Measurements from ENCODE around the gene LDLRAD4.
"Not testable (repeated sequence)": the region's sequence is repeated elsewhere in the genome, so short reads cannot be mapped to it uniquely, and the experiment has no call there.

Gene LDLRAD4

DNA sequence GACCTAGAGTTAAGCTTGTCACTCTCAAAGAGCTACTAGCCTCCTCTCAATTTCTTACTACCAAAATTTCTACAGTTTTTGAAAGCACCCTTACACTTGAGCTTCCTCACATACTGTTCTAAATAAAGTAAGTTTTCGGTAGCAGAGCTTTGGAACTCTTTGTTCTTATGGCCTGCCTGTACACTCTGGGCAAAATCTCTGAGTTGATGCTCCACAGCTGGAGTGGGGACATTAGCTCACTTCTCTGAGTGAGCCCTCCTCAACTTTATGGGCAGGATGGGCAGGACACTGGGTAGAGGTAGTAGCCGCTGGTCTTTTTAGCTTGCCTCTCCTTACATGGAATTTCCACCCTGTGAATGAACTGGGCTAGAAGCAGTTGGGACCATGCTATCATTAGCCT is 380.0 kb downstream of the LDLRAD4 start:
- DNase-seq (ENCODE audit: low read depth): no peak

DNA sequence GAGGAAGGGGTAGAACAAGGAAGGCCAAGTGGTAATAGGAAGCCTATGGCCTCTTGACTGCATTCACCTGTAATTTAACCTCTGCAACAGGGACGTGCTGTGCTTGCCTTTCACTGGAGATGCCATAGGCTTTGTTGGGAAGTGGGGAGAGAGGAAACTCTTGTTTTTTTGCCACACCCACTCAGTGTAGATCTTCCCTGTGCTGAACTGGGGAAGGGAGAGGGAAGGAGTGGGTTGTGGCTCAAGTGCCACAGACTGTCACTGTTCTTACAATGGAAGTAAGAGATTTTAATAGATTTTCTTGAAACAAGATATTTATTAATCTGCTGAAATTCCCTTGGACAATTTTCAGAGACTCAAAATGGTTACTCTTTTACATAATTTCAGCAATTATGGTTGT is 380.5 kb downstream of the LDLRAD4 start:
- DNase-seq (ENCODE audit: low read depth): no peak

DNA sequence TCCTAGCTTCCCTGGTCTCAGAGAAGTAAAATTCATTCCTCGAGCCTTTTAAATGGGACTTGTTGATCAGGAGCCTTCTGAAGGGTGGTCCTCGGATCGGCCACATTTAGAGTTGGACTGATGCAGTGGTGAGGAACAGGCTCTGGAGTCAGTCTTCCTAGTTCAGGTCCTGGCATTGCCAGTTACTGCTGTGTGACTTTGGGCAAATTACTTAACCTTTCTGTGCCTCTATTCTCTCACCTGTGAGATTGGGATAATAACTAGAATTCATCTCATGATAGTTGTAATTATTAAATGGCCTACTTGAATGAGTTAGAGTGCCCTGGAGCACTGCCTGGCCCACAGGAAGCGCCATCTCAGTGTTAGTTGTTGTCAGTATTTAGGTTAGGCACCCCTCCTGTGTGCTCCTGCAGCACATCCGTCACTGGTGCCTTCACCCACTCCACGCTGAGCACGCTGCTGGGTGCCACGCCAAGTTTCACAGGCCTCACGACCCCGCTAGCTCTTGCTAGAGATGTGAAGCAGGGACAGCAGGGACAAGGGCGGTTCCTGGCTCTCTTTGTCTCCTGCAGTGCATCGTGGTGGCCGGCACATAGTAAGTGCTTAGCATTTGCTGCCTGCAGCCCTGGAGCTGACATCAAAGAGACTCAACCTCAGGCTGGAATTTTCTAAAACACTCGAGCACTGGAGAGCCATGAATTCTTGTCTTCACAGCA is 384.9 kb downstream of the LDLRAD4 start:
- no peak for DNase-seq (ENCODE audit: low read depth)

DNA sequence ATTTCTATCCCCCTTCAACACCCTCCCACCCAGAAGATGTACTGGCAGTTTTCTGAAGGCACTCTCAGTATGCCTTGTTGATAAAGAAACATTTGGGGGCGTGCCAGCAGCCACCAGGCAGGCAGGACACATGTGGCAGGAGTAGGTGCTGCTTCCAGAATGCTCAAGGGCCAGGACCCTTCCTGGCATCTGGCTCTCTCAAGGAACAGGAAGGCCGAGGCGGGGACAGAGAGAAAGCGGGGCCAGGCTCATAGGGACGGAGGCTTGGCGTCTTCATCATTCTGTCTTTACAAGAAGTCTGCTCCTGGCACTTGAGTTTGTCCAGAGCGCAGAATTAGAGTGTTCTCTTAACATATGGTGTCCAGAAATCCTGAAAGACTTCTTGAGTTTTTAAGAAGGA is 386.2 kb downstream of the LDLRAD4 start:
- no peak for DNase-seq (ENCODE audit: low read depth)

DNA sequence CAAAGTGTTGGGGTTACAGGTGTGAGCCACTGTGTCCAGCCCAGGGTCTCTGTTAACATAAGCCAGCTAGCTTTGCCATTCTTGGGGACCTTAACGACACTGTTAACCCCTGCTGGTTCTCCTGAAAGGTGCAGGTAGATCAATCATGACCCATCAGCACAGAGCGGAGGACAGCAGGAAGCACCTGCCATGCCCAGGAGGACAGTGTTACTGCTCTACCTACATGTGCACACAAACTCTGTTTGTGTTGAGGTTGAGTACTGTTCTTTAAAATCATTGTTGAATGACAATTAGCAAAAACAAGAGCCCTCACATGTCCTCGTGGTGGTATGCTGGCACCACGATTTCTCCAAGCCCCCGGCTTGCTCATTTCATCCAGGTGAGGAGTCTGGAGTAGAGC is 386.9 kb downstream of the LDLRAD4 start:
- no peak for DNase-seq (ENCODE audit: low read depth)

DNA sequence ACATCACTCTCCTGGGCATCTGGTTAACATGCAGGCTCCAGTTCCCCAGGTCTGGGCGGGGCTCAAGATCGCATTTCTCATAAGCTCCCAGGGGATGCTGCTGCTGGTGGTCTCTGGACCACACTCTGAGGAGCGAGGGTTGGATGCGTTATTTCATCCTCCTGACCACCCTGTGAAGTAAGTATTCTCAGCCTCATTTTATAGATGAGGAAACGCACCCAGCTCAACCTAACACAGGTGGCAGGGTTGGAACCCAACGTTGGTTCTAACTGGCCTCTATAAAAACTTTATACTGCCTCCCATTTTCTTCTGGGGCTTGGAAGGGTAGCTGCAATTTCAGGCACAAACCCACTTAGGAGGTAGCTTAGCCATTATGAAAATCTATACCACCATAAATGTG is 387.3 kb downstream of the LDLRAD4 start:
- no peak for DNase-seq (ENCODE audit: low read depth)

DNA sequence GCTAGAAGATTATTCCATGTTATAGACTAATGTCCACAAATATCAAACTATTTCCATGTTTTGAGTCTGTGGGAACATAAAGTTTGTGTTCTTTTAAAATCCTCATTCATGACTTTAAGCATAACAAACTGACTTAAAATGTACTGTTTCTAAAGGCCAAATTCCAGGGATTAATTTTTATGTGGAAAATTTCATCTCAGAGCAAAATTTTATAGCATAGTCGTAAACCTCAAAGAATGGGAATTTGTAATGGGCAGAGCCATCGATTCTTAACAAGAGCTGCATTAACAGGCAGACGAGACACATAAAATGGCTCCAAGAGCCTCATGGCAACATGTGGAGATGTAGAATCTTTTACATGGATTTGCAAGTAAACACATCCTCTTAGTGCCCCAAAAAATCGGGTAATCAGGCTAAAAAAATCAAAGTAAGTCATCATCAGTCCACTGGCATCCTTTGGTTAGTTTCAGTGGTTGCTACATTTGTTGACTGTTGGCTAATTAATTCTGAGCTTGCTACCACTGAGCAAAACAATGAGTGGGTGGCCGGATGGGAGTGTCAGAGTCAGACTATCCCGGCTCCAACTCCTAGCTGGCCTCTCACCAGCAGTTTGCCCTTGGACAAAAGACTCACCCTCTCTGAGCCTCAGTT is 388.2 kb downstream of the LDLRAD4 start:
- DNase-seq (ENCODE audit: low read depth): no peak

DNA sequence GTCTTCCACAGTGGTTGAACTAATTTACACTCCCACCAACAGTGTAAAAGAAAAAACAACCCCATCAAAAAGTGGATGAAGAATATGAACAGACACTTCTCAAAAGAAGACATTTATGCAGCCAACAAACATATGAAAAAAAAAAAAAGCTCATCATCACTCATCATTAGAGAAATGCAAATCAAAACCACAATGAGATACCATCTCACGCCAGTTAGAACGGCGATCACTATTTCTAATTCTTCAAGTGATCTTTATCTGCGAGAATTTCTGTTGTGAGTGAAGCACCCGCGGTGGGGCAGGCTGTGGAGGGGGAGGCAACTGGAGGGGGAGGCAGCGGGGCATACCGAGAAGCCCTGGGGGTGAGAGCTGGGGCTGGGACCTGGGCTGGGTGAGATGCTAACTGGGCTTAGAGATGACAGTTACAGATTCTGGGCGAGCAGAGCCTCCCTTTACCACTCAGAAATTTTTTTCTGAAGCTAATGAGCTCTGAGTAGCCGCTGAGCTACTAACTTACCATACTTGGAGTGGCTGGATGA is 389.5 kb downstream of the LDLRAD4 start:
- not testable (repeated sequence) for DNase-seq (ENCODE audit: low read depth)

DNA sequence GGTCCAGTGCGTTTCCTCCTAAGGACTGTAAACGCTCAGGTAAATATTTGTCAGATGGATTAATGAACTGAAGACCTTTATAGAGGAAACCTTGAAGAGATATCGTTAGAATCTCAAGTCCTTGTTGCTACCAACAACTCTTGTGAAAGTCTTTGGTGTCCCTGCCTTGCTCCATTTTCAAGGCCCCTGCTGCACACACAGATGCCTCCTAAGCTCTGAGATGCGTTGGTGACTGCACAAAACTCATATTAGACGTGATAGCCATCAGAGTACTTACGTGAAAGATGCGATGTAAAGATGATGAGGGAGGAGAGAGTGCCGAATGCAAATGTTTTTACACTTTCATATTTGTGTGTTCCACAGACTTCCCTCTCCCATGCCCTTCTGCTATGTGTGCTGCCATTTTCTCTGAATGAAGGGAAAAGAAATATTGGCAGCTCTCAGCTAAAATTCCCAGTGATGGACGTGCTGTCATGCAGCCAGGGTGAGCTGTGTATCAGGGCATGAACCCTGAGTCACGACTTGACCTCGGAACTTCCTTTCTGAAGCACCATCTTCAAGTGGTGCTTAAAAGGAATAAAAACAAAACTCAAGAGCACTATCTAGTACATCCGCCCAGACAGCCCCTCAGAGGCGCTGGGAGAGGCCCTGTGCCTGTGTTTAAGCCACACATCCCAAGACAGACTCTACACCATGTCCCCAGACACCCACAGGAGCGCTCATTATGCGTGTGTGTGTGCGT is 390.4 kb downstream of the LDLRAD4 start:
- DNase-seq (ENCODE audit: low read depth): no peak

DNA sequence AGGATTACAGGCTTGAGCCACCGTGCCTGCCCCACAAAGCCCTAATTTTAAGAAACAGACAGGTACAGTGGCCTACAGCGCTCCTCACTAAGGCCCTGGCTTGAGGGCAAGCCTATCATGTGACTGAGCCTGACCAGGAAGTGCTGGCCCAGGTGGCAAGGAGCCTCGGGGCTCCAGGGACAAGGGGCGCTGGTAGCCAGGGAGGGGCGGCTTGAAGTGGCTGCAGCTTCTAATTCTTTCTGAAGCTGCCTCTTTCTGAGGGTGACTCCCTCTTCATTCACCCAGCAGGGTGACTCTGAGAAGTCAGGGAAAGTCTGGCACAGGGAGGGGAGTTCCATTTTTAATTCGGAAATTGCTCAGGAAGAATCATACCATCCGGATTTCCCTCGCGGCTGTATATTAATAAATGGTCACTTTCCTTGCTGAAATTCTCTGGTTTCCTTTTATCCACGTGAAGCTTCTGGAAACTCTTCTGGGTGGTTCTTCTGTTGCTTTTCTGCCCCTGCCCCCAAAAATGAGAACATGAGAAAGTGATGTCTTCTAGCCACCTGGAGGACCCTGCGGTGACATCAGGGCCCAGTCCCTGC is 392.1 kb downstream of the LDLRAD4 start:
- DNase-seq (ENCODE audit: low read depth): no peak

DNA sequence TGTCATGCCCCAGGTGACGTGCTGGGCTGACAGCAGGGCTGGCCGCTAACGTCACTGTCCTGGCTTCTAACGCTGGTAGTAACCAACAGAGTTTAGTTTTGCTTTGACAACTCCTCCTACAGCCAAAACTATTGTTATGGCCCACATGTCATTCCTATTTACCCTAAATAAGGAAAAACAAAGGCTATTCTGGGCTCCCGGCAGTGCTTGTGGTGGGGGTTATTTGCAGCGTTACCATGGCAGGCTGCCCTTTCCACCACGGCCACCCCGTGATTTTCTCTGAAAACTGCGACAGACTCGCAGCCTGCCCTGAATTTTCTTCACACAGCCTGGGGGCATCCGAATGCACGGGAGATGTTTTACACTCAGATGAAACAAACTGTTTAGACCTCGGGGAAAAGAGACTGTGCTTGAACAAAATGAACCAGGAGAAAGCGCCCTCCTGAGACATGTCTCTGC is 392.6 kb downstream of the LDLRAD4 start:
- DNase-seq (ENCODE audit: low read depth): no peak

DNA sequence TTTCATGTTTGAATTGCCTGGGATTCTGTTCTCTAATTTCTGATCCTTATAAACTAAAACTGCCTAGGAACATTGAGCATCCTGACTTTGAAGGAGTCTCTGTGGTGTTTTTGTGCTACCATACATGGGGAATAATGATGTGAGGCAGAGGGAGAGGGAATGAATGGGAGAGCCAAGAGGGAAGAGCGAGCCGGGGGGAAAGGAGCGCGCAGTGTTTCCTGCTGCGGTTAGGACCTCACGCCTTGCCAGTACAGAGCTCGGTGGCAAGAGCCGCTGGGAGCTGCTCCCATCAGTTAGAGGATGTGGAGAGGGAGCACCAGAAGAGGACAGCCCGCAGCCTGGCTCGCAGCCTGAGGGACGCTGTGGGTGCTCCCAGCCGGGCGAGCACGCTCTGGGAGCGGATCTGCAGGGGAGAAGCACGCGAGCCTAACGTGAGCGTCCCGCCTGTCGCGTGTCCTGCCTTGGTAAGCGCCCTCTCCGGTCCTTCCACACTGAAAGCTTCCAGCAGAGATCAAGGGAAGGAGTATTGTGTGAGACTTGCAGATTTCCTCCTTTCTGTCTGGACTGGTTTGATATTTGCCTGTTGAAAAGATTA is 393.1 kb downstream of the LDLRAD4 start:
- DNase-seq (ENCODE audit: low read depth): no peak

DNA sequence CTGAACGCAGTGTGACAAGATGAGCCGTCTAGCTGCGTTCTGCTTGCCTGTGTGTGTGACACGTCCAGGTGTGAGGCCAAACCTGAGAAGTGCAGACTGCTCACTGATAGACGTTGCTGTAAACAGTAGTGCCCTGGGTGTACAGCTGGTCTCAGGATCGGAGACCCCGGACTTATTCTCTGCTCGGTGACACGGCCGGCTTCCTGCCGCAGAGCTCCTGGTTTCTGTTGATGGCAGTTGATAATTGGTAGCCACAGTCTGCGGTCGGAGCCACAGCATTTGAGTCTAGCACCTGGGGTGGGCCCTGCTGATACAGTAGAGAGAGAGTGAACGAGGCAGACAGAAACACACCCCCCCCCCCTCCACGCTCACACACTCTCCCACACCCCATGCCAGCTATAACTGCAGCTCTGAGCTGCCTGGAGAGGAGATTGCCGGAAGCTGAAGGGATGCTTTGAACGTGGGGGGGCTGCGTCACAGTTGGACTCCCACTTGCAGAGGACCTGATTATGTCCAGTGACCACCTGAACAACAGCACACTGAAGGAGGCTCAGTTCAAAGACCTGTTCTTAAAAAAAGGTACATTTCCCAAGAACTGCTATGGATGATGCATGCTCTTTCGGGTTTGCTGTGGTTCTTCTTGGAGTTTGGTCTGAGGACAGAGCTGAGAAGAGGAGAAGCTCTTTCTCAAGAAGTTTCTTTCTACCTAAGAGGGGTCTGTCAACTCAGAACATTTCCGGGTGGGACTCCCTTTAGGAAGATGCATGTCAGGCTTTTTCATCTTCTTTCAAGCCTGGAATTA is 393.8 kb downstream of the LDLRAD4 start:
- DNase-seq (ENCODE audit: low read depth): peak; percentile 62

DNA sequence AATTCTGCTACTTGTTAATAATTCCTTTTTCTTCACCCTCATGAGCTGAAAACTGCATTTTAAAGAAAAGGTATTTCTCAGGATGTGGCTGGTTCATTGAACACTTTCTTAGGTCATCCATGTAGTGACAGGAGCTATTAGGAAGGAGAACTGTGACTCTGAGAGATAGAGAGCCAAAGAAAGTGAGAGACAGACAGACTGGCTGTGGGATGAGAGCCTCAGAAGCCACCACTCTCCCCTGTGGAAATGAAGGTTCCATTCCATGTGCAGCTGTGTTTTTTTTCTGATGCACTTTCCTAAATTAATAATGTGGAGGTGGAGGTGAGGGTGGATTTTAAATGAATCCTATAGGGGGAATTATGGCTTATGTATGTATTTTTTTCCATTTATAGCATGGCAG is 394.5 kb downstream of the LDLRAD4 start:
- no peak for DNase-seq (ENCODE audit: low read depth)

DNA sequence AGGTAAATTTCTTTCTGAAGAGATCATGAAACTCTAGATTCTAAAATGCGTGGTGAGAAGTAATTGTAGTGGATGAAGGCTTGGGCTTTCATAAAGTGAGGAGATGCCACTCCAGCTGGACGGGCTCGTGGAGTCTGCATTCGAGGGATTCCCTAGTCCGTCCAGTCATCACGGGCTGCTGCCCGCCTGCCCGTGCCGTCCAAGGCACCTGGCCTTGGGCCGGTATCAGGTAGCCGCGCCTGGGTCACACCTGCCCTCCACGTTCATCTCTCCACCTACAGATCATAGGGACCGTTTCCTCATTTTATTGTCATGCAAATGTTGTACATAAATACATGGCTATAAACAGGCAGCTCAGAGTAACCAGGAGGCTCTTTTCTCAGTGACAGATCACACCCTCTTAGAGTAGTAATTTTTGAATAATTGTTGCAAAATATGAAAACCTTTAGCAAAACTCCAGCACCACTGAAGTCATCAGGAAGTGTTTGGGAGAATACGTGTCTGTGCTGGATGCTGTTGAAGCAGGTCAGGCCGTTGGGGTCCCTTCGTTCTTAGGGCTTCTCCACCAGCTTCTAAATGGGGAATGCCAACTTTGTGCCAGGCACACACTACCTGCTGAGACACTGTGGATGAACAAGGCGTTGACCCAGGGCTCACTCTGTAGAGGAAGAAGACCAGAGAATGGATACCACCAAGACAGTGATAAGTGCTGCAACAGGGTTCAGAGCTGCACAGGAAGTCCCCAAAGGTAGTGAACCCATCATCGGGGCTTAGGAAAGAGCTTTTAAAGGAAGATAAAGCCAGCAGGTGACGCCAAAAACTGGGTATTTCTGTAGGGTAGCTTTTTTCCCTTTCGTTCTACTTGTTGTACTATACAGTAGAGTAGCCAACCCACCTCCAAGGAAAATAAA is 395.3 kb downstream of the LDLRAD4 start:
- DNase-seq (ENCODE audit: low read depth): no peak

DNA sequence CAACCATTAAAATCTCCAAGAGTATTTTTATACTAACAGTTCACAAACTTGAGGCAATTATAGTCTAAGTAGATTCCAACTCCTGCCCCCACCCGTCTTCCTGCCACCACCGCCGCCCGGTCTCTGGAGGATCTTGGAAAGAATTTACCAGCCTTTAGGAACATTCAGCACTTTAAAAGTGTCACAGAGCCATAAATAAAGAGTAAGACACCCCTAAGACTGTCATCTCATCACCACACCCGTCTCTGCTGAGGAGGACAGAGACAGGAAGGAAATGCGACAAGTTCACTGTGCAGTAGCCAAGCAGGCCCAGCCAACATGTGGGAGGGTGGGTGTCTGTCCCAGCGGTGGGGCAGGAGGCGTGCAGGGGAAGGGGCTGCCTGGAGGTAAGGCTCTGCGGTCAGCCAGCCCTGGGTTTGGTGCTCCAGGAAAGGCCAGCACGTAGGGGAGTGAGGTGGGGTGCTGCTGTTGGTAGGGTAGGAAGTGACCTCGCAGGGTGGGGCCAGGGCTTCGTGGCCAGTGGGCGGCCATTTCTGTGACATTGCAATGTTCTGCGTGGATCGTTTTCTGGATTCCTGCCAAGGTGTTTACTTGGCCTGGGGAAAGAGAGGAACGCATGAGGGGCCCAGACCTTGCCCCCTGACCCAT is 396.2 kb downstream of the LDLRAD4 start:
- DNase-seq (ENCODE audit: low read depth): no peak

DNA sequence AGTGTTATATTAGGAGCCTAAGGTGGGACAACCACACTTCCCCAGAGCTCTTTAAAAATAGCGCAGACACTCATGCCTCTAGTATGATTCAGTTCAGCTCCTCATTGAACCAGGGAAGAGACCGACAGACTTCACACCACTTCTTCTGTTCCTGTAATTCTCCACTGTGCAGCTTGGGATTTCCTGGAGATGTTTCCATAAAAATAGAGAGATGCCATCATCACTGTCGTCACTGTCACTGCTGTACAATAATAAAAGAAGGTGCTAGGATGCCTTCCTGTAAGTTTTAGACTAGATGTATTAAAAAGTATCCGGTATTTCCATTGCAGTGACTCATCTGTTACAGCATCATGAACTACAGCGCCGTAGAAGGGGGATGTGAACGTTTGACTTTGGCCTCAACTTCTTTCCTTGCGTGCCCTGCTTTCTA is 396.9 kb downstream of the LDLRAD4 start:
- DNase-seq (ENCODE audit: low read depth): no peak

DNA sequence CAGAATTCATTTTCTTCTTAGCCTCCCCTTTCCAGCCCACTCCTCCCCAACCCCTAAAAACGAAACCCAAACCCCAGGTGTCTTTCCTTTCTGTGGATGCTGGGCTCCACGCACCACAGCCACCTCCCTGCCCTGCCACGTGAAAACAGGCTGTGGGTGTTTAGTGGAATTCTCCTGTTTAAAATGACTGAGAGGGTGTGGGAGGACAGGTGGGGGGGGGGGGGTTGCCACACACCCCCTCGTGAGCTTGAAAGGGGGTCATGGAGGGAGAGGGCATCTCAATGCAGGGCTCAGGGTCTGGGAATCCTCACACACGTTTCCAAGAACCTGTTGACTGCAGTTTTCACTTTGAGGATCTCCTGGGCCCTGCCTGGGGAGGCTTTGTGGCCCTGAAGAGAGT is 397.5 kb downstream of the LDLRAD4 start:
- DNase-seq (ENCODE audit: low read depth): no peak

DNA sequence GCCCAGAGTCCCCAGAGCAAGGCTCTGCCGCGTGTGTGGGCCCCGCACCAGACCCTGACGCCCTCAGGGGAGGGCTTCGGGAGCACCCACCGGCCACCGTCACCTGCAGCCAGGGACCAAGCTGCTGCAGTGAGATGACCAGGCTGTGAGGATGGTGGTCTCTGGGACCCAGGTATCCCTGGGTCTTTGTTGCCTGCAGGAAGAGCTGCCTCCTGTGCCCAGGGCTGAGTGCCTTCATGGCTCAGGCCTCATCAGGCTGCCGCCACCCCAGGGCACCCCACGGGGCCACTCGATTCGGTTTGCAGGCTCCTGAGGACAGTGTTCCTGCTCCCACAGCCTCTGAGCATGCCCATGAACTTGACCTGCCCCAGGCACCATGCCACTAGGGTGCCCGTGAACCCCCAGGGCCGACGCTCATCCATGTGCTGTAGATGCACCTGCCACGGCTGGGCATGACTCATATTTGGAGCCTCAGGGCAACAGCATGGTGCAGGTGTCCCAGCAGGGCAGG is 398.0 kb downstream of the LDLRAD4 start:
- DNase-seq (ENCODE audit: low read depth): no peak

All from activated gamma-delta T cell treated with anti-CD3 and anti-CD28 coated beads, Interleukin-2, amount 50 U/mL, for 16 hours (primary cell).